HCT116 (cell line): ENCODE measurements around the gene CALR. TPM values are rescaled to one million over a fixed set of nuclear protein-coding genes. Genes with fewer than 3 reads are reported as not detected.

ENCODE experiments used
- ATAC-seq: fragments of 200-7000 bp; cut with Tn5 transposase; 2 replicates; pipeline ENCODE4 v1.9.1; 2020; ENCODE audit warnings: mild to moderate bottlenecking, moderate library complexity
- BruUV-seq: library from RNA; stranded (reverse); fragments of 400-500 nt; replicated peaks from 2 replicates; lab custom pipeline; 2021; lab: Mats Ljungman, UMichigan
- CTCF ChIA-PET: fragments of 300-600 bp; sonication (Branson Sonifier 250); formaldehyde crosslinking; loops from one replicate; lab custom pipeline; 2021; ENCODE audit warnings: antibody characterized with exemption; lab: Charles Lee
- POLR2A ChIA-PET: fragments of 300-600, 350-600 bp; sonication (Branson Sonifier 250); formaldehyde crosslinking; loops from one replicate; lab custom pipeline; 2021; ENCODE audit warnings: antibody characterized with exemption; lab: Charles Lee
- RAD21 ChIA-PET, 2 experiments: fragments of 300-600 bp; sonication (Branson Sonifier 250); formaldehyde crosslinking; loops; one replicate each; lab custom pipeline; 2023; ENCODE audit warnings: low total read pairs in 2 of 2; ENCODE audit not compliant: uncharacterized antibody in 2 of 2, unreplicated experiment in 2 of 2, low non-redundant PET in 1 of 2; lab: Charles Lee
- DNase-seq: peaks from one replicate; pipeline ENCODE4 v3.0.0-alpha.2; 2010; ENCODE audit warnings: low read depth, low spot score
- H2AFZ ChIP-seq: fragments of 200-600 bp; shearing (Covaris generic), sonication (generic); 2 replicates; pipeline ENCODE4 v1.6.1; 2017; ENCODE audit warnings: low read depth, mixed run types, mixed read lengths, antibody characterized with exemption, low read length; ENCODE audit not compliant: poor library complexity, severe bottlenecking
- H3K27ac ChIP-seq: 2 replicates; pipeline ENCODE4 v1.5.1; 2012; ENCODE audit warnings: low read depth, low read length
- H3K27me3 ChIP-seq: fragments of 200-600 bp; sonication (generic); 2 replicates; pipeline ENCODE4 v1.6.1; 2016; ENCODE audit warnings: mixed run types, low read length, mixed read lengths; ENCODE audit not compliant: insufficient read depth
- H3K36me3 ChIP-seq, 2 experiments: fragments of 200-500 bp in 1 of 2; fragments of 200-600 bp in 1 of 2; sonication (Bioruptor generic) in 1 of 2; sonication (generic) in 1 of 2; 2 replicates each; pipeline versions ENCODE4 v1.5.1 to v1.6.1; 2014 to 2016; ENCODE audit warnings: low read length in 2 of 2, inconsistent platforms in 1 of 2, mixed read lengths in 1 of 2, mixed run types in 1 of 2; ENCODE audit not compliant: insufficient read depth in 2 of 2, control insufficient read depth in 1 of 2
- H3K4me1 ChIP-seq, 2 experiments: fragments of 200-600 bp in 1 of 2; sonication (generic) in 1 of 2; 2 replicates each; pipeline versions ENCODE4 v1.5.1 to v1.6.1; 2012 to 2017; ENCODE audit warnings: low read length in 2 of 2, inconsistent platforms in 1 of 2, mild to moderate bottlenecking in 1 of 2, mixed read lengths in 1 of 2, mixed run types in 1 of 2, moderate library complexity in 1 of 2; ENCODE audit not compliant: insufficient read depth in 2 of 2, control insufficient read depth in 1 of 2
- H3K4me2 ChIP-seq: fragments of 200-600 bp; sonication (generic); 2 replicates; pipeline ENCODE4 v1.6.1; 2017; ENCODE audit warnings: mixed run types, low read length, mixed read lengths
- H3K4me3 ChIP-seq, 2 experiments: fragments of 200-600 bp in 1 of 2; sonication (generic) in 1 of 2; replicated peaks in 1 of 2; 2 replicates each; pipeline ENCODE4 v1.5.1; 2011 to 2016; ENCODE audit warnings: low read length in 2 of 2, control low read depth in 1 of 2, low read depth in 1 of 2, mild to moderate bottlenecking in 1 of 2, mixed read lengths in 1 of 2, mixed run types in 1 of 2
- H3K79me2 ChIP-seq: fragments of 200-600 bp; sonication (generic); 2 replicates; pipeline ENCODE4 v1.6.1; 2017; ENCODE audit warnings: mild to moderate bottlenecking, mixed run types, low read length, moderate library complexity, mixed read lengths; ENCODE audit not compliant: insufficient read depth
- H3K9ac ChIP-seq: fragments of 200-600 bp; sonication (generic); 2 replicates; pipeline ENCODE4 v1.6.1; 2016; ENCODE audit warnings: low read length, mixed read lengths
- H3K9me2 ChIP-seq: fragments of 200-600 bp; sonication (generic), shearing (Covaris generic); 2 replicates; pipeline ENCODE4 v1.6.1; 2017; ENCODE audit warnings: mixed run types, mild to moderate bottlenecking, moderate library complexity; ENCODE audit not compliant: insufficient read depth
- H3K9me3 ChIP-seq, 2 experiments: fragments of 200-500 bp in 1 of 2; fragments of 200-600 bp in 1 of 2; sonication (Bioruptor generic) in 1 of 2; sonication (generic) in 1 of 2; 2 replicates each; pipeline ENCODE4 v1.6.1; 2014 to 2017; ENCODE audit warnings: low read length in 2 of 2, mixed read lengths in 2 of 2, inconsistent platforms in 1 of 2, low read depth in 1 of 2, mild to moderate bottlenecking in 1 of 2, mixed run types in 1 of 2, moderate library complexity in 1 of 2; ENCODE audit not compliant: control insufficient read depth in 1 of 2, insufficient read depth in 1 of 2
- H4K20me1 ChIP-seq: fragments of 200-600 bp; sonication (generic), shearing (Covaris generic); 2 replicates; pipeline ENCODE4 v1.6.1; 2017; ENCODE audit warnings: mixed run types, mild to moderate bottlenecking, moderate library complexity; ENCODE audit not compliant: insufficient read depth
- ATF3 ChIP-seq: IDR thresholded peaks from 2 replicates; pipeline ENCODE4 v1.6.1; 2012
- EGR1 ChIP-seq: IDR thresholded peaks from 2 replicates; pipeline ENCODE4 v1.6.1; 2012; ENCODE audit warnings: low read depth
- EZH2 ChIP-seq: fragments of 200-600 bp; sonication (generic); IDR thresholded peaks from 2 replicates; pipeline ENCODE4 v1.6.1; 2017; ENCODE audit warnings: antibody characterized with exemption, mixed run types
- EZH2phosphoT487 ChIP-seq: fragments of 200-600 bp; IDR thresholded peaks from 2 replicates; pipeline ENCODE4 v1.6.1; 2018; ENCODE audit warnings: antibody characterized with exemption, borderline replicate concordance
- RAD21 ChIP-seq: IDR thresholded peaks from 2 replicates; pipeline ENCODE4 v1.6.1; 2012; ENCODE audit warnings: low read depth, mild to moderate bottlenecking
- REST ChIP-seq: IDR thresholded peaks from 2 replicates; pipeline ENCODE4 v1.6.1; 2012; ENCODE audit warnings: low read depth
- SRF ChIP-seq: IDR thresholded peaks from 2 replicates; pipeline ENCODE4 v1.6.1; 2012; ENCODE audit warnings: low read depth
- TCF7L2 ChIP-seq: IDR thresholded peaks from 2 replicates; pipeline ENCODE4 v1.7.0; 2011; ENCODE audit warnings: borderline replicate concordance, inconsistent platforms; ENCODE audit not compliant: insufficient read depth, insufficient read length; ENCODE audit errors: extremely low read depth
- YY1 ChIP-seq: IDR thresholded peaks from 2 replicates; pipeline ENCODE4 v1.6.1; 2011; ENCODE audit warnings: low read length, low read depth, moderate library complexity, mild to moderate bottlenecking; ENCODE audit not compliant: insufficient replicate concordance; ENCODE audit errors: extremely low read depth
- ZBTB33 ChIP-seq: IDR thresholded peaks from 2 replicates; pipeline ENCODE4 v1.6.1; 2011; ENCODE audit warnings: mild to moderate bottlenecking, low read length, moderate library complexity; ENCODE audit not compliant: insufficient replicate concordance; ENCODE audit errors: extremely low read depth
- ZFX ChIP-seq: fragments of 450-650 bp; IDR thresholded peaks from 2 replicates; pipeline ENCODE4 v1.6.1; 2017
- intact Hi-C: fragments of 100-400 bp; cut with micrococcal nuclease; formaldehyde crosslinking; loops from 2 replicates; pipeline ENCODE4 v1.10.0; 2022
- total RNA-seq: library from RNA; stranded (reverse); gene quantifications from one replicate; pipeline ENCODE4 v1.2.1, GENCODE V29; 2021; ENCODE audit not compliant: unreplicated experiment

The CALR gene
- total RNA-seq, 1 experiment from 2014 or later, result 739 TPM

- no peaks in the 10 kb centered on the region for H4K20me1 ChIP-seq
- ATAC-seq (no peak), DNase-seq (no peak)
- no peaks in the 10 kb centered on the region for H3K36me3 ChIP-seq
- no peaks in the 10 kb centered on the region for H3K9me2 ChIP-seq
- ChIA-PET RAD21 (no interaction called here), CTCF (no interaction called here), POLR2A (no interaction called here)
- no peaks in the 10 kb centered on the region for H3K9me3 ChIP-seq
- H2AFZ ChIP-seq, result no peak overlapping the region
- H3K4me1 ChIP-seq, result peaks cover 21 to 28% of the 10 kb centered on the region in 2 experiments; a peak in 3 of 4 replicates
- no peak overlapping the region for H3K4me3 ChIP-seq
- no peak overlapping the region for H3K9ac ChIP-seq
- H3K27ac ChIP-seq, result no peak overlapping the region
- BruUV-seq, result no TSS peak
- intact Hi-C loops, result no loop called here
- no peak overlapping the region for H3K4me2 ChIP-seq
- no peaks in the 10 kb centered on the region for H3K79me2 ChIP-seq
- TF ChIP-seq ZBTB33, result no peak
- TF ChIP-seq, all 23 proteins: peak for 0
- no peaks in the 10 kb centered on the region for H3K27me3 ChIP-seq
Measured at GRCh38 chr19:12987190-12987589, 48.8 kb downstream of the CALR start.

GRCh38 chr19:12987781-12988180, 49.4 kb downstream of the CALR start:
- Histone ChIP-seq H3K9ac (no peak overlapping the region), H3K27me3 (no peaks in the 10 kb centered on the region), H3K36me3 (no peaks in the 10 kb centered on the region), H3K4me1 (peaks cover 21 to 28% of the 10 kb centered on the region in 2 experiments; a peak in 3 of 4 replicates), H3K27ac (no peak overlapping the region), H2AFZ (no peak overlapping the region), H3K4me3 (no peak overlapping the region), H3K9me2 (no peaks in the 10 kb centered on the region), H3K4me2 (no peak overlapping the region), H4K20me1 (no peaks in the 10 kb centered on the region), H3K79me2 (no peaks in the 10 kb centered on the region), H3K9me3 (no peaks in the 10 kb centered on the region)
- RAD21 ChIA-PET, result no interaction called here
- no TSS peak for BruUV-seq
- POLR2A ChIA-PET, result no interaction called here
- CTCF ChIA-PET, result no interaction called here
- intact Hi-C loops, result no loop called here
- ATAC-seq, result no peak
- no peak for DNase-seq
- no peak for TF ChIP-seq YY1
- no peak for TF ChIP-seq TCF7L2
- TF ChIP-seq ZBTB33, result no peak
- TF ChIP-seq REST, result no peak
- TF ChIP-seq SRF, result no peak
- TF ChIP-seq ZFX, result no peak
- TF ChIP-seq RAD21, result no peak
- no peak for TF ChIP-seq EZH2
- TF ChIP-seq EZH2phosphoT487, result no peak
- no peak for TF ChIP-seq EGR1
- TF ChIP-seq ATF3, result no peak
